Ishikawa (cell line): ENCODE results near the gene MAMDC2.

ENCODE experiments used
- CREB1 ChIP-seq: IDR thresholded peaks from 2 replicates; pipeline ENCODE4 v1.6.1; 2012; ENCODE audit warnings: low read depth
- EGR1 ChIP-seq: IDR thresholded peaks from 2 replicates; pipeline ENCODE4 v1.6.1; 2012
- EP300 ChIP-seq: IDR thresholded peaks from 2 replicates; pipeline ENCODE4 v1.6.1; 2012; ENCODE audit warnings: borderline replicate concordance
- RAD21 ChIP-seq: IDR thresholded peaks from 2 replicates; pipeline ENCODE4 v1.6.1; 2012; ENCODE audit warnings: low read depth
- TF ChIP-seq, protein P1 (sequence below): IDR thresholded peaks from 2 replicates; pipeline ENCODE4 v1.6.1; 2012
- TF ChIP-seq, protein P2 (sequence below): IDR thresholded peaks from 2 replicates; pipeline ENCODE4 v1.6.1; 2012; ENCODE audit warnings: low read depth, mild to moderate bottlenecking

DNA sequence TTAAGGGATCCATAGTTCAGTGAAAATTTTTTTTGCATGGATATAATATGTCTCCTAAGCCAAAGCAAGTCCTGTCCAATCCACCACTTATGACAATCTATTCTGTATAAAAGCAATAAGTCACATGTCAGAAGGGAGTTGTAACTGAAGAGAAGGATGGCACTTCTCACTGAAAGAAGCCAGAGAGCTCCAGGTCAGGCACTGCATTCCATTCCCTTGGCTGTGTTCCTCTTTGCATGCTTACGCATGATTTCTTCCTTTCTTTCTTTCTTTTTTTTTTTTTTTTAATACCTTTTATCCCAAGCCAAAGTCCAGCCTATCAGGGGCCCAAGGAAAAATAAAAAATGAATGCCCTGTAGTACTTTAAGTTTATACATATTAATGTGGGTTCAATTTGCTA lies 39.8 kb downstream of the MAMDC2 start:
- TF ChIP-seq, protein P1, sequence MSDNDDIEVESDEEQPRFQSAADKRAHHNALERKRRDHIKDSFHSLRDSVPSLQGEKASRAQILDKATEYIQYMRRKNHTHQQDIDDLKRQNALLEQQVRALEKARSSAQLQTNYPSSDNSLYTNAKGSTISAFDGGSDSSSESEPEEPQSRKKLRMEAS, result no peak
- TF ChIP-seq, protein P2, sequence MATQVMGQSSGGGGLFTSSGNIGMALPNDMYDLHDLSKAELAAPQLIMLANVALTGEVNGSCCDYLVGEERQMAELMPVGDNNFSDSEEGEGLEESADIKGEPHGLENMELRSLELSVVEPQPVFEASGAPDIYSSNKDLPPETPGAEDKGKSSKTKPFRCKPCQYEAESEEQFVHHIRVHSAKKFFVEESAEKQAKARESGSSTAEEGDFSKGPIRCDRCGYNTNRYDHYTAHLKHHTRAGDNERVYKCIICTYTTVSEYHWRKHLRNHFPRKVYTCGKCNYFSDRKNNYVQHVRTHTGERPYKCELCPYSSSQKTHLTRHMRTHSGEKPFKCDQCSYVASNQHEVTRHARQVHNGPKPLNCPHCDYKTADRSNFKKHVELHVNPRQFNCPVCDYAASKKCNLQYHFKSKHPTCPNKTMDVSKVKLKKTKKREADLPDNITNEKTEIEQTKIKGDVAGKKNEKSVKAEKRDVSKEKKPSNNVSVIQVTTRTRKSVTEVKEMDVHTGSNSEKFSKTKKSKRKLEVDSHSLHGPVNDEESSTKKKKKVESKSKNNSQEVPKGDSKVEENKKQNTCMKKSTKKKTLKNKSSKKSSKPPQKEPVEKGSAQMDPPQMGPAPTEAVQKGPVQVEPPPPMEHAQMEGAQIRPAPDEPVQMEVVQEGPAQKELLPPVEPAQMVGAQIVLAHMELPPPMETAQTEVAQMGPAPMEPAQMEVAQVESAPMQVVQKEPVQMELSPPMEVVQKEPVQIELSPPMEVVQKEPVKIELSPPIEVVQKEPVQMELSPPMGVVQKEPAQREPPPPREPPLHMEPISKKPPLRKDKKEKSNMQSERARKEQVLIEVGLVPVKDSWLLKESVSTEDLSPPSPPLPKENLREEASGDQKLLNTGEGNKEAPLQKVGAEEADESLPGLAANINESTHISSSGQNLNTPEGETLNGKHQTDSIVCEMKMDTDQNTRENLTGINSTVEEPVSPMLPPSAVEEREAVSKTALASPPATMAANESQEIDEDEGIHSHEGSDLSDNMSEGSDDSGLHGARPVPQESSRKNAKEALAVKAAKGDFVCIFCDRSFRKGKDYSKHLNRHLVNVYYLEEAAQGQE, result no peak
- TF ChIP-seq CREB1 (no peak), RAD21 (no peak), EGR1 (no peak), EP300 (no peak)
